HepG2 (cell line): ENCODE data around the gene COL18A1. TPM values are rescaled to one million over a fixed set of nuclear protein-coding genes. Genes with fewer than 3 reads are reported as not detected.

Experiments used
- ARID5B ChIP-seq: IDR thresholded peaks from 2 replicates; pipeline ENCODE4 v1.4.0; 2020; ENCODE audit warnings: mild to moderate bottlenecking, missing genetic modification reagents
- CSRNP1 ChIP-seq: sonication (generic); formaldehyde crosslinking; IDR thresholded peaks from 2 replicates; pipeline ENCODE4 v1.8.1; 2023; ENCODE audit warnings: mild to moderate bottlenecking, missing genetic modification reagents
- FOXP4 ChIP-seq: sonication (generic); formaldehyde crosslinking; IDR thresholded peaks from 2 replicates; pipeline ENCODE4 v1.4.0; 2020; ENCODE audit warnings: missing genetic modification reagents
- GATAD2A ChIP-seq: IDR thresholded peaks from 2 replicates; pipeline ENCODE4 v1.6.1; 2016
- HDAC6 ChIP-seq: fragments of 200-600 bp; sonication (generic); IDR thresholded peaks from 2 replicates; pipeline ENCODE4 v1.7.0; 2017; ENCODE audit warnings: mild to moderate bottlenecking, antibody characterized with exemption, low read length, low read depth
- IRF9 ChIP-seq: sonication (generic); formaldehyde crosslinking; IDR thresholded peaks from 2 replicates; pipeline ENCODE4 v1.8.0; 2022; ENCODE audit warnings: missing genetic modification reagents, mild to moderate bottlenecking, borderline replicate concordance
- ISL2 ChIP-seq: sonication (generic); formaldehyde crosslinking; IDR thresholded peaks from 2 replicates; pipeline ENCODE4 v1.5.0; 2020; ENCODE audit warnings: missing genetic modification reagents
- MED1 ChIP-seq: sonication (generic); formaldehyde crosslinking; IDR thresholded peaks from 2 replicates; pipeline ENCODE4 v1.4.0; 2020; ENCODE audit warnings: missing genetic modification reagents
- RFX3 ChIP-seq: IDR thresholded peaks from 2 replicates; pipeline ENCODE4 v1.6.1; 2016; ENCODE audit warnings: missing biosample characterization, missing genetic modification reagents
- RXRB ChIP-seq: IDR thresholded peaks from 2 replicates; pipeline ENCODE4 v1.6.1; 2016; ENCODE audit warnings: borderline replicate concordance, missing genetic modification reagents, missing compliant biosample characterization
- SOX13 ChIP-seq, 3 experiments: fragments of 450-650 bp in 1 of 3; sonication (generic) in 1 of 3; formaldehyde crosslinking in 1 of 3; IDR thresholded peaks in 2 of 3; conservative IDR thresholded peaks in 1 of 3; 2 replicates each; pipeline versions ENCODE4 v1.5.0 to v1.6.1; 2016 to 2020; ENCODE audit warnings: antibody characterized with exemption in 1 of 3, mild to moderate bottlenecking in 1 of 3, missing compliant biosample characterization in 1 of 3, missing genetic modification reagents in 1 of 3, moderate library complexity in 1 of 3
- TARDBP ChIP-seq: sonication (generic); formaldehyde crosslinking; IDR thresholded peaks from 2 replicates; pipeline ENCODE4 v1.8.0; 2022; ENCODE audit warnings: mild to moderate bottlenecking, missing genetic modification reagents
- USF2 ChIP-seq, 2 experiments: sonication (generic) in 1 of 2; formaldehyde crosslinking in 1 of 2; IDR thresholded peaks; 2 replicates each; pipeline versions ENCODE4 v1.5.1 to v1.6.1; 2011 to 2020; ENCODE audit warnings: borderline replicate concordance in 1 of 2, low read depth in 1 of 2, low read length in 1 of 2, mild to moderate bottlenecking in 1 of 2, missing genetic modification reagents in 1 of 2, moderate library complexity in 1 of 2
- ZBTB1 ChIP-seq: sonication (generic); formaldehyde crosslinking; IDR thresholded peaks from 2 replicates; pipeline ENCODE4 v1.4.0; 2020; ENCODE audit warnings: missing genetic modification reagents, borderline replicate concordance
- ZFX ChIP-seq: sonication (generic); formaldehyde crosslinking; IDR thresholded peaks from 2 replicates; pipeline ENCODE4 v1.4.0; 2020; ENCODE audit warnings: mild to moderate bottlenecking, low read depth, missing genetic modification reagents, moderate library complexity
- polyA plus RNA-seq, 8 experiments: library from polyadenylated mRNA; depleted of rRNA in 3 of 8; stranded (reverse) in 7 of 8; unstranded in 1 of 8; fragments of >200 nt; fragmentation: Illumina TruSeq in 4 of 8; extraction: Trizol in 4 of 8; gene quantifications; 2 replicates each; pipeline versions ENCODE4 v1.2.1 to v1.2.3, GENCODE V29; 2011 to 2016; ENCODE audit warnings: low read depth in 4 of 8, missing spikeins in 1 of 8, mixed read lengths in 1 of 8; ENCODE audit not compliant: insufficient read depth in 1 of 8
- total RNA-seq, 5 experiments: library from RNA; depleted of rRNA; stranded (reverse); fragments of >200 nt; fragmentation: Illumina TruSeq; extraction: Trizol; gene quantifications; 2 replicates each; pipeline ENCODE4 v1.2.3, GENCODE V29; 2016; ENCODE audit warnings: low read depth in 1 of 5

The COL18A1 gene
- total and polyA plus RNA-seq, 2 of the 13 experiments (the other 11 are each of a cell fraction or from before 2014, with no cell fraction given): 79.0 to 102 TPM

GRCh38 chr21:45366931-45367401 is 38.0 kb upstream of the COL18A1 start (continued):
- no peak for TF ChIP-seq IRF9 (CRISPR knock-in tag)
- no peak for TF ChIP-seq ZBTB1 (CRISPR knock-in tag)
- no peak for TF ChIP-seq USF2 (IDR thresholded peaks at IDR 0.05; ENCODE audit: low read depth, low read length)
- no peak for TF ChIP-seq USF2 (CRISPR knock-in tag; IDR thresholded peaks at IDR 0.05; ENCODE audit: borderline replicate concordance)
- 0 out of 2 replicates have a peak, but pooled peaks have one; percentile 5 for TF ChIP-seq ISL2 (CRISPR knock-in tag)
- peak; percentile 27; the same call in 1 of the 2 replicates for TF ChIP-seq RXRB (CRISPR knock-in tag)
- peak; percentile 67; the same call in 1 of the 2 replicates for TF ChIP-seq TARDBP (CRISPR knock-in tag)
- no peak for TF ChIP-seq SOX13 (IDR thresholded peaks at IDR 0.05)
- TF ChIP-seq SOX13 (CRISPR knock-in tag; conservative IDR thresholded peaks at IDR 0.05 in 1 of 2, IDR thresholded peaks at IDR 0.05 in 1 of 2): peak in 1 of 2 experiments; percentile 43; a peak in 2 of 4 replicates
- 0 out of 2 replicates have a peak, but pooled peaks have one; percentile 32 for TF ChIP-seq GATAD2A (CRISPR knock-in tag)
- TF ChIP-seq FOXP4: peak; percentile 38; the same call in 1 of the 2 replicates
- TF ChIP-seq HDAC6: no peak
- no peak for TF ChIP-seq RFX3 (CRISPR knock-in tag)
- peak; percentile 84 for TF ChIP-seq ZFX (CRISPR knock-in tag)
- TF ChIP-seq MED1 (CRISPR knock-in tag): peak; percentile 58
- TF ChIP-seq ARID5B: peak; percentile 26; the same call in 1 of the 2 replicates
- peak; percentile 83; the same call in 1 of the 2 replicates for TF ChIP-seq CSRNP1 (CRISPR knock-in tag)
